ENCODE data around the gene RIN3.

DNA sequence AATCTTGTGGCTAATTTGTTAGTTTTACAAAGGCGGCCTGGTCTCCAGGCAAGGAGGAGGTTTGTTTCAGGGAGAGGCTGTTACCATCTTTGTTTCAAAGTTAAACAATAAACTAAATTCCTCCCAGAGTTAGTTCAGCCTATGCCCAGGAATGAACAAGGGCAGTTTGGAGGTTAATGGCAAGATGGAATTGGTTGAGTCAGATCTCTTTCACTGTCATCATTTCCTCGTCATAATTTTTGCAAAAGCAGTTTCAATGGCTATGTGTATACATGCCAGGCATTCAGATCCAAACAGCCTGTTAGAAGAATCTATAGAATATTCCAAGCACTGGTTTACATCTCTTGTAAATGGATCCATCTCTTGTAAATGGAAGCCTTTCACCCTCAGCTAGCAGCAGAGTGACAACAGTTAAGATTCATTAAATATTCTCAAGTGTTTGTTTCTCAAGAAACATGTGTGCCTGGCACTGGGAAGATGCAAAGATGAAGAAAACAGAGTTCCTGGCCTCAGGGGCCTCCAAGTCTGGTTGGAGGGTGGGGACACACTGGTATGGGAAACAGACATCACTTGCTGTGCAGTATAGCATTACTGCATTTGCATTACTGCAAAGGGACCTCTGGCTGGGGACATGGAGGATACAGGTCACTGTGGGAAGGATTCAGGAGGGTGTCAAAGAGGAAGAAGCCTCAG lies 65.8 kb downstream of the RIN3 start:
- TF ChIP-seq, protein P1, sequence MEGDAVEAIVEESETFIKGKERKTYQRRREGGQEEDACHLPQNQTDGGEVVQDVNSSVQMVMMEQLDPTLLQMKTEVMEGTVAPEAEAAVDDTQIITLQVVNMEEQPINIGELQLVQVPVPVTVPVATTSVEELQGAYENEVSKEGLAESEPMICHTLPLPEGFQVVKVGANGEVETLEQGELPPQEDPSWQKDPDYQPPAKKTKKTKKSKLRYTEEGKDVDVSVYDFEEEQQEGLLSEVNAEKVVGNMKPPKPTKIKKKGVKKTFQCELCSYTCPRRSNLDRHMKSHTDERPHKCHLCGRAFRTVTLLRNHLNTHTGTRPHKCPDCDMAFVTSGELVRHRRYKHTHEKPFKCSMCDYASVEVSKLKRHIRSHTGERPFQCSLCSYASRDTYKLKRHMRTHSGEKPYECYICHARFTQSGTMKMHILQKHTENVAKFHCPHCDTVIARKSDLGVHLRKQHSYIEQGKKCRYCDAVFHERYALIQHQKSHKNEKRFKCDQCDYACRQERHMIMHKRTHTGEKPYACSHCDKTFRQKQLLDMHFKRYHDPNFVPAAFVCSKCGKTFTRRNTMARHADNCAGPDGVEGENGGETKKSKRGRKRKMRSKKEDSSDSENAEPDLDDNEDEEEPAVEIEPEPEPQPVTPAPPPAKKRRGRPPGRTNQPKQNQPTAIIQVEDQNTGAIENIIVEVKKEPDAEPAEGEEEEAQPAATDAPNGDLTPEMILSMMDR (IDR thresholded peaks at IDR 0.05), result no peak
- TF ChIP-seq POLR2A (IDR thresholded peaks at IDR 0.05), result no peak

Data from Peyer's patch (tissue), 4 donors.